ENCODE measurements around the gene C1QTNF4. TPM values are rescaled to one million over a fixed set of nuclear protein-coding genes. Genes with fewer than 3 reads are reported as not detected.
"Not testable (repeated sequence)": the region's sequence is repeated elsewhere in the genome, so short reads cannot be mapped to it uniquely, and the experiment has no call there.

Gene C1QTNF4
- total RNA-seq, 1 experiment from 2014 or later, result not detected

DNA sequence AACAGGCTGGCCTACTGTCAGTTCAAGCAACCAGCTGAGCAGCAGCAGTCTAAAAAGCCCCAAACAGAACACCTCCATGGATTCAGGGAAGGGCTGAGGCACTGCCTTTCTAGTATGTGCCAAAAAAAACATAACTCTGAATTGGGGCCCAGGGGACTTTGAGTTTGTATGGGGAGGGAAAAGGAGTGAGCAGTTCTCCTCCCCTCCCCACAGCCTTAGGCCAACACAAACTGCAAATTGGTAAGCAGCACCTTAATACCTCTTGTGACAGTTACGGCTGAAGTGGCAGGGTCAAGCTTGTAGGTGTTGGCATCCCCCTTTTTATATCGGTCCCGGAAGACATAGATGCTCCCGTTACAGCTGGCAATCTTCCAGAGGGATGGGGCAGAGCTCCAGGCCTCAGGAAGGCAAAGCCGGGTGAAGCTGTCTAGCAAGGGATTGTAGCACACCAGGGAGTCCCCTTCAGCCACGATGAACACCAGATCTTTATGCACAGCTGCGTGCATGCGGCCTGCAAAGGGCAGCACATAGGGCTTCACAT lies 21.4 kb downstream of the C1QTNF4 start:
- DNase-seq (ENCODE audit: low read depth), result no peak

DNA sequence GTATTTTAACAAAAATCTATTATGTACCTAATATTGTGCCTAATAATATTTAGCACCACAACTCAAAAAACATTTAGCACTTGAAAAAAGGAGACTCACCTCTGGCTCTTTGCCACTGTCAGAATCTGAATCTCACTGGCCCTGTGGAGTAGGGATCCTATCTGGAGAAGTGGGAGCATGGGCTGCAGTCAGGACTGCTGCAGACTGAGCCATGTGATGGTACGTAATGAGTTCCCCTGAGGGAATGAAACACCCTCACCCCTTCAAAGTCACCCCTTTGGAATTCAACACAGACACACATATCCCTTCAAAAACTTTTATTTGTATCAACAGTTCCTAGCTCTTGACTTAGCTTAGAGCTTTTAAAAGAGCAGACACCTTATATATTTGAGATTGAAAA lies 22.3 kb downstream of the C1QTNF4 start:
- DNase-seq (ENCODE audit: low read depth), result no peak
- in situ Hi-C loops (cut with HindIII; ENCODE audit: low pct_unique_long_range_greater_than_20kb, low sequenced_read_pairs), result no loop called here

More for the DNA sequence above, 21.4 kb downstream of the C1QTNF4 start:
- in situ Hi-C loops (cut with HindIII; ENCODE audit: low pct_unique_long_range_greater_than_20kb, low sequenced_read_pairs), result no loop called here

DNA sequence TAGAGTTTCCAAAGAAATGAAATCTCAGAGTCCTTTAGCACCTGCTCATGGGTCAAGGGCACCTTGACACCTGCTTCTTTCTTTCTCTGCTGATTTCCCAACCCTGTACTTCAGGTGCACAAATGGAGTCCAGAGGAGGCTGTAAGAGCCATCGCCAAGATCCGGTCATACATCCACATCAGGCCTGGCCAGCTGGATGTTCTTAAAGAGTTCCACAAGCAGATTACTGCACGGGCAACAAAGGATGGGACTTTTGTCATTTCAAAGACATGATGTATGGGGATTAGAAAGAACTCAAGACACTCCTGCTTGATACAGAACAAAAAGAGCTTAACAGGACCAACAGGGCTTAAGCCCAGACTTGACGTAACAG lies 22.9 kb downstream of the C1QTNF4 start:
- in situ Hi-C loops (cut with HindIII; ENCODE audit: low pct_unique_long_range_greater_than_20kb, low sequenced_read_pairs), result no loop called here
- DNase-seq (ENCODE audit: low read depth), result no peak

DNA sequence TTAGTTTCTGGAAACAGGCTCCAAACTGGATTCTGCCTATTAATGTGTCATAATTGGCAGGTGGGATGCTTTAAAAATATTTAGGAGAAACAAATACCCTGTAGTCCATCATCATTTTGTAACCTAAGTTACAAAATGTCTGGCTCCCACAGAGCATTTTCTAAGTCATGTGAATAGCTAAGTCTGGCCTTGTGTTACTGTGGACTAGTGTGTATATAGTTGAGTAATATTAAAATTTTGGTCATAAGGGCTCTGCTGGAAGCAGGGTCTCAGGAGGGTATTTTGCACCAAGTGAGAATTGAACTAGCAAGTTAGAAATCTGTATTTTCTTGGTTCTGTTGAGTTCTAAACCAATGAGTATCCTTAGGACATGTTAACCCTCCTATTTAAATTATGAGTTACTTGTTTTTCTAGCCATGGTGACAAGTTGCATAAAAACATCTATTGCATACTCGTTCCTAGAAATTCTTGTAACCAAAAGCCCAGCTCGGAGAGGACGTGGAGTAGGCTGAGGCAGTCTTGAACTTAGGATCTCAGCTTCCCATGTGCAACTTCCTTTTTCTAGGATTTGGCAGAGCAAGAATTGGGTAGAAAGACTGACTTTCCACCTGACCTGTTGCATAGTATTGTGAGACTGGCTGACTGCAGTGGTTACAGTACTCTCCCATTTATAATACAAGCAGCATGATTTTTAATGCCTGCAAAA lies 23.4 kb downstream of the C1QTNF4 start:
- in situ Hi-C loops (cut with HindIII; ENCODE audit: low pct_unique_long_range_greater_than_20kb, low sequenced_read_pairs), result no loop called here
- DNase-seq (ENCODE audit: low read depth), result no peak

DNA sequence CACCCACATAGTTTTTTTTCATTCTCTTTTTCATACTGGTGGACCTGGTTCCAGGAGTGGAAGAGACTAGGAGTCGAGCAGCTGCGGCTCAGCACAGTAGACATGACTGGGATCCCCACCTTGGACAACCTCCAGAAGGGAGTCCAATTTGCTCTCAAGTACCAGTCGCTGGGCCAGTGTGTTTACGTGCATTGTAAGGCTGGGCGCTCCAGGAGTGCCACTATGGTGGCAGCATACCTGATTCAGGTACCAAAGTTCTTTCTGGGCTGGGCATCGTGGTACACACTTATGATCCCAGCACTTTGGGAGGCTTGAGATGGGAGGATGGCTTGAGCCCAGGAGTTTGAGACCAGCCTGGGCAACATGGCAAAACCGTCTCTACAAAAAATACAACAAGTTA lies 24.6 kb downstream of the C1QTNF4 start:
- in situ Hi-C loops (cut with HindIII; ENCODE audit: low pct_unique_long_range_greater_than_20kb, low sequenced_read_pairs), result no loop called here
- no peak for DNase-seq (ENCODE audit: low read depth)

DNA sequence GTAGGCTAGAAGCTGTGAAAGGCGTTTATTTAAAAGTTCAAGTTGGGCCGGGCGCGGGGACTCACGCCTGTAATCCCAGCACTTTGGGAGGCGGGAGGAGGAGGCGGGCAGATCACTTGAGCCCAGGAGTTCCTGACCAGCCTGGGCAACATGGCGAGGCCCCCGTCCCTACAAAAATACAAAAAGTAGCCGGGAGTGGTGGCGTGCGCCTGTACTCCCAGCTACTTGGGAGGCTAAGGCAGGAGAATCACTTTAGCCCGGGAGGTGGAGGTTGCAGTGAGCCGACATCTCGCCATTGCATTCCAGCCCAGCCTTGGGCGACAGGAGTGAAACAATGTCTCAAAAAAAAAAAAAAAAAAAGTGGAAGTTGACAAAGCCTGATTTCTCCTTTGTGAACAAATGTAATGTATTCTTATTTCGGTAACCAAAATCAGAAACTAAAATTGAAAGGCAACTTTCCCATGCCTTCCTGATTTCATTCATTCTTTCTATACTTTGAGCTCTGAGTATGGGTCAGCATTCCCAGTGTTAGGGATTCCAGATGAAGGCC lies 28.0 kb downstream of the C1QTNF4 start:
- DNase-seq (ENCODE audit: low read depth), result no peak
- in situ Hi-C loops (cut with HindIII; ENCODE audit: low pct_unique_long_range_greater_than_20kb, low sequenced_read_pairs), result no loop called here

DNA sequence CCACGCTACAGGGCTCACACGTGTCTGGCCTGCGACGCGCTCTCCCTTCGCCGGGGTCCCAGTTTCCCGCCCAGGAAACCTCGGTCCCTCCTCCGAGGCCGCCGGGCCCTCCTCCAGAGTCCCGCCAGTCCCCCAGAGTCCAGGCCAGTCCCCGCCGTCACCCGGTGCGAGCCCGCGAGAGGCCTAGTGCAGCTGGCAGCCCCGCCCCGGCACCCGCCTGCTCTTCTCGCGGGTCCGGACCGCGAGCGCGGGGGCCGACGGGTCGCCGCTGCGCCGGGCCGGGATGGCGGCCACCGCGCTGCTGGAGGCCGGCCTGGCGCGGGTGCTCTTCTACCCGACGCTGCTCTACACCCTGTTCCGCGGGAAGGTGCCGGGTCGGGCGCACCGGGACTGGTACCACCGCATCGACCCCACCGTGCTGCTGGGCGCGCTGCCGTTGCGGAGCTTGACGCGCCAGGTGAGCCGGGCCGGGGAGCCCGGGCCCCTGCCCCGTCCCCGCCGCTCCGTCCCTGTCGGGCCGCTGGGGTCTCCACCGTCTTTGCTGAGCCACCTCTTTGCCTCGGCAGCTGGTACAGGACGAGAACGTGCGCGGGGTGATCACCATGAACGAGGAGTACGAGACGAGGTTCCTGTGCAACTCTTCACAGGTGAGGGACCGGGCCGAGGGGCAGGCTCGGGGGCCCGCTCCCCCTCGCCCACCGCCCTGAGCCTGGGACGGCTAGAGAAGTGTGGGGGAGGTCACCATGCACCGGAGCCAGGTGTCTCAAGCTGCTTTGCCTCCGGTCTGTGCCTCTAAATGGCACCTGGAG lies 28.7 kb downstream of the C1QTNF4 start, which contains the start of gene PTPMT1:
Gene PTPMT1, plus strand, starts transcription at position 260 of the 809 bp plus-strand sequence. Its CDS starts 24 bp downstream, at position 284.
- peak; percentile 61 for DNase-seq (ENCODE audit: low read depth)

DNA sequence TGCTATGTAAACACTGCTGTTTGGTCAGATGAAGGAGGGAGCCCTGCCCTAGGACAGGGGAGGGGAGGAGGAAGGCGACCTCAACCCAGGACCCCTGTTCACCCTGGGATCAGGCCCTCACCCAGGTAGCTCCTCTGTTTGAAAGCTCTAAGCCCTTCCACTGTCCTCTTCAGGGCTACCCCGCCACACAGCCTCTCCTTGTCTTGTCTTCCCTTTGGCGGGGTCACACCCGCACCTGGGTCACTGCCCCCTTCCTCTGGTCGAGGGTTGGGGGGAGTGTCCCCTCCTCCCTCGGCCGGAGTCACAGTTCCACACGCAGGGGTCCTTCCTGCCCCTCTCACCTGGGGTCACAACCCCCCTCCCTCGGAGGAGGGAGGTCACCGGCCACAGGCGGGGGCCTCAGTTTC lies 29.3 kb downstream of the C1QTNF4 start:
- in situ Hi-C loops (cut with HindIII; ENCODE audit: low pct_unique_long_range_greater_than_20kb, low sequenced_read_pairs), result no loop called here
- no peak for DNase-seq (ENCODE audit: low read depth)

More for the DNA sequence above, 28.7 kb downstream of the C1QTNF4 start, which contains the start of gene PTPMT1:
- in situ Hi-C loops (cut with HindIII; ENCODE audit: low pct_unique_long_range_greater_than_20kb, low sequenced_read_pairs), result no loop called here

DNA sequence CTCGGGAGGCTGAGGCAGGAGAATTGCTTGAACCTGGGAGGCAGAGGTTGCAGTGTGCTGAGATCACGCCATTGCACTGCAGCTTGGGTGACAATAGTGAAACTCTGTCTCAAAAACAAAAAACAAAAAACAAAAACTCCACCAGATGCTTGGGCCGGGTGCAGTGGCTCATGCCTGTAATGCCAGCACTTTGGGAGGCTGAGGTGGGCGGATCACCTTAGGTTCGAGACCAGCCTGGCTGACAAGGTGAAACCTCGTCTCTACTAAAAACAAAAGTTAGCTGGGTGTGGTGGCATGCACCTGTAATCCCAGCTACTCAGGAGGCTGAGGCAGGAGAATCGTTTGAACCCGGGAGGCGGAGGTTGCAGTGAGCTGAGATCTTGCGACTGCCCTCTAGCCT lies 29.8 kb downstream of the C1QTNF4 start:
- in situ Hi-C loops (cut with HindIII; ENCODE audit: low pct_unique_long_range_greater_than_20kb, low sequenced_read_pairs), result not testable (repeated sequence)

DNA sequence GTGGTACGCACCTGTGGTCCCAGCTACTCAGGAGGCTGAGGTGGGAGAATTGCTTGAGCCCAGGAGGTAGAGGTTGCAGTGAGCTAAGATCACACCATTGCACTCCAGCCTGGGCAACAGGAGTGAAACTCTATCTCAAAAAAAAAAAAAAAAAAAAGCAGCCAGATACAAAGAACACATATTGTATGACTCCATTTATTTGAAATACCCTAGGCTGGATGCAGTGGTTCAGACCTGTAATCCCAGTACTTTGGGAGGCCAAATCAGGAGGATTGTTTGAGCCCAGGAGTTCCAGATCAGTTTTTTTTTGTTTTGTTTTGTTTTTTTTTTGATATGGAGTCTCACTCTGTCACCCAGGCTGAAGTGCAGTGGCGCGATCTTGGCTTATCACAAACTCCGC lies 31.8 kb downstream of the C1QTNF4 start:
- DNase-seq (ENCODE audit: low read depth); in situ Hi-C loops (cut with HindIII; ENCODE audit: low pct_unique_long_range_greater_than_20kb, low sequenced_read_pairs): not testable (repeated sequence)

More for the DNA sequence above, 29.8 kb downstream of the C1QTNF4 start:
- not testable (repeated sequence) for DNase-seq (ENCODE audit: low read depth)

DNA sequence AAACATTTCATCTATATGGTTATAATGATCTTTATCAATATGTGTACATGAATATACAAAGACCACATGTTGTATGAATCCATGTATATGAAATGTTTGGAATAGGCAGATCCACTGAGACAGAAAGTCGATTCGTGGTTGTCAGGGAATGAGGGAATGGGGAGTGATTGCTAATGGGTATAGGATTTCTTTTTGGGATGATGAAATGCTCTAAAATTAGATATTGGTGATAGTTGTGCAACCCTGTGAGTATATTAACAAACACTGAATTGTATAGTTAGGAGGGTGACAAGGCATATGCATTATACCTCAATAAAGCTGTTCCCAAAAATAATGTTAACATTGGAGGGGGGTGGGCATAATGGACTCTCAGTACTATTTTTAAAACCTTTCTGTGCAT lies 33.8 kb downstream of the C1QTNF4 start:
- in situ Hi-C loops (cut with HindIII; ENCODE audit: low pct_unique_long_range_greater_than_20kb, low sequenced_read_pairs), result no loop called here
- no peak for DNase-seq (ENCODE audit: low read depth)

DNA sequence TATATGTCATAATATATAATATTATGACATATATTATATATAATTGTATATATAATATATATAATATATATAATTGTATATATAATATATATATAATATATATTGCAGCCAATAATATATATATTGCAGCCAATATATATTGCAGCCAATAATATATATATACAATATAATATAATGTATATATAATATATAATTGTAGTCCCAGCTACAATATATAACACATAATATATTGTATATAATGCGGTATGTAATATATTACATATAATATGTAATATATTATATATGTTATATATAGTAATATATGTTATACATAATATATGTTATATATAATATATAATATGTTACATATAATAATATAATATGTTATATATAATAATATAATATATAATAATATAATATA lies 35.5 kb downstream of the C1QTNF4 start:
- no peak for DNase-seq (ENCODE audit: low read depth)
- in situ Hi-C loops (cut with HindIII; ENCODE audit: low pct_unique_long_range_greater_than_20kb, low sequenced_read_pairs), result no loop called here

DNA sequence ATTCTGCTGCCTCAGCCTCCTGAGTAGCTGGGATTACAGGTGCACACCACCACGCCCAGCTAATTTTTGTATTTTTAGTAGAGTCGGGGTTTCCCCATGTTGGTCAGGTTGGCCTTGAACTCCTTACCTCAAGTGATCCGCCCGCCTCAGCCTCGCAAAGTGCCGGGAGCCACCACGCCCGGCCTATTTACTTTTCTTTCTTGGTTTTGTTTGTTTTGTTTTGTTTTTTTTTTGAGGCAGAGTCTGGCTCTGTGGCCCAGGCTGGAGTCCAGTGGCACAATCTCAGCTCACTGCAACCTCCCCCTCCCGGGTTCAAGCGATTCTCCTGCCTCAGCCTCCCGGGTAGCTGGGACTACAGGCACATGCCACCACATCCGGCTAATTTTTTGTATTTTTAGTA lies 37.2 kb downstream of the C1QTNF4 start:
- in situ Hi-C loops (cut with HindIII; ENCODE audit: low pct_unique_long_range_greater_than_20kb, low sequenced_read_pairs); DNase-seq (ENCODE audit: low read depth): not testable (repeated sequence)

DNA sequence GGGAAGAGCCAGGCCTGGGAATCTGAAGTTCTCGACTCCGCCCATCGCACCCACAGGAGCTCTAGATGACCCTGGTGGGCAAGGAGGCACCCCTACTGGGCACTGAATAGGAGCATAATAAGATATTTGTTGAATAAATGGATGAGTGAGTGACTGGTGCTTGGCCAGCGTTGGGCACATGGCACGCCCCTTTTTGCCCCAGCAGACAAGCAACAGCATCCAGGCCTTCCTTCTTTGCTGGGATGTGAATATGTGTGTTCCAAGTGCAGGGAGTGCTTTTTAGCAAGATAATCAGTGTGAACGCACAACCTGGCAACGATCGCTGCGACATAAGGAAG lies 40.8 kb downstream of the C1QTNF4 start:
- in situ Hi-C loops (cut with HindIII; ENCODE audit: low pct_unique_long_range_greater_than_20kb, low sequenced_read_pairs), result no loop called here
- DNase-seq (ENCODE audit: low read depth), result no peak

DNA sequence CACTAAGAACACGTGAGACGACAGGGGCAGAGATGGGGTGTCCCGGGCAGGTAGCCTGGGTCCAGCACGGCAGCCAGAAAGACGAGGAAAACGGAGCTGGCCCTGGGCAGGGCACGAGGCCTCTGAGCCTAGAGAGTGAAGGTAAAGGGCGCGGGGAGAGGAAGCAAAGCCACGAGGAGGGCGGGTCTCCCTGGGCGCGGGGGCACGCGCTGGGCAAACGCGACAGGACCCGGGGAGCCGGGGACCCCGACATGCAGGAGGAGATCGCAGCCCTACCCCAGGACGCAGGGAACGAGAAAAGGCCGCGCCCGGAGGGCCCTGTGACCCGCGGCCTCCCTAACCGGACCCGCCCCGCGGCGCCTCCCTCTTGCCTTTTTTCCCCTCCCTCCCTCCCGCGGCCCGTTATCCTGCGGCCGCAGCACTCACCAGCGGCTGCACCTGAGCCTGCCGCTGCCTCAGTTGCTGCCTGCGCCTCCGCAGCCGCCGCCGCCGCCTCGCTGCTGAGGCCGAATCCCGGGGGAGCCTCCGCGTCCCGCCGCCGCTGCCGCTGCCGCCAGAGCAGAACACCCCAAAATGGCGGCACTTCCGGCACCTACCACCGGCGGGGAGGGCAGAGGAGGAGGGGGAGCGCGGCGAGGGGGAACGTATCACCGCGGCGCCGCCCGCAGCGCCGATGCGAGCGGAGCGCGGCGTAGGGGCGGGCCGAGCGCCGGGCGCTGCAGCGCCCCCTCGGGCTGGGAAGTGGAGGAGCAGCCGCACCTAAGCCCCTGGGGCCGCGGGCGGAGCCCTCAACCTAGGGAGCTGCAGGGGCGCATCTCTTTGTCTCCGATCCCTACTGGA lies 41.4 kb downstream of the C1QTNF4 start, which contains the start of gene CELF1:
Gene CELF1, minus strand, starts transcription at position 567 of the 840 bp plus-strand sequence. CDS start 53,609 bp downstream, outside the sequence.
- peak; percentile 83 for DNase-seq (ENCODE audit: low read depth)
- in situ Hi-C loops (cut with HindIII; ENCODE audit: low pct_unique_long_range_greater_than_20kb, low sequenced_read_pairs), result no loop called here

DNA sequence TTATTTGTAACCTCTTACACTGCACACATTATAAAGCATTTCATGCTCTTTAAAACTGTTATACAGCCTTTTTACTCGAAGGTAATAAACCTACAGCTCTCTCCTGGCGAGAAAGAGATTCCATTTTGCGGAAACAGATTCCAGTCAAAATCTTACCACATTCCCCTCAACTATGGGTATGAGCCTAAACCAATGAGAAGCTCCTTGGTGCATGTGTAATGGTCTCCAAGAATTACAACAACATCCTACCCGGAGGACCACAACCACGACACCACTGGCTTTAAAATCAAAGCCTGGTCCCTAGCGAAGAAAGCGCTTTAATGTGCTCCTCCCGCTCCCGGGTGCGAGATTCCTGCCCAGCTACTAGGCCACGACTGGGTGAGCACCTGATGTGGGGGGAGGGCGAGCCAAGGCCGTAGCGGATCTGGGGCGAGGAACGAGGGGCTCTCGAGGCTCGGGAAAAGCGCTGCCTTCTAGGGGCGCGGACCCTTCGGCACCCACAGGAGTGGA lies 42.1 kb downstream of the C1QTNF4 start:
- in situ Hi-C loops (cut with HindIII; ENCODE audit: low pct_unique_long_range_greater_than_20kb, low sequenced_read_pairs), result no loop called here
- peak; percentile 25 for DNase-seq (ENCODE audit: low read depth)

DNA sequence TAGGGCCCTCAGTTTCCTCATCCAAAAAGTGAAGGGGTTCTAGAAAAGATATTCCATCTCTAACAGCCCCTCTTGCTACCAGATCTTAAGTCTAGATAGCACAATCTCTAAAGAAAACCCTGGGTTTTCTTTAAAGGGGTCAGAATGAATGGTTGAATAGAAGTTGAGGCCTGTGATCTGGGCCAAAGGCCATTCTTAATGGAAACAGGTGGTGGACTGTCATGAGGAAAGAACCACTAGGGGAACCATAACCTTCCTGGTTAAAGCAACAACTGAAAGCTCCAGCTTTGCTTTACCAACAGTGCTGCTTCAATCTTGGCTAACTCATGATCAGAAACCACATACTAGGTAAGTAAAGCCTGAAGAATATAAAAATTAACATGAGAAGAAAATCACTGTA lies 43.1 kb downstream of the C1QTNF4 start:
- in situ Hi-C loops (cut with HindIII; ENCODE audit: low pct_unique_long_range_greater_than_20kb, low sequenced_read_pairs), result no loop called here
- peak; percentile 36 for DNase-seq (ENCODE audit: low read depth)
